GM18526 (cell line): Measurements from ENCODE around the gene ST8SIA1.

Experiments used
- POLR2A ChIP-seq: IDR thresholded peaks from 3 replicates; pipeline ENCODE4 v1.6.1; 2011; ENCODE audit not compliant: insufficient read length; ENCODE audit errors: extremely low read depth

Gene ST8SIA1, protein sequence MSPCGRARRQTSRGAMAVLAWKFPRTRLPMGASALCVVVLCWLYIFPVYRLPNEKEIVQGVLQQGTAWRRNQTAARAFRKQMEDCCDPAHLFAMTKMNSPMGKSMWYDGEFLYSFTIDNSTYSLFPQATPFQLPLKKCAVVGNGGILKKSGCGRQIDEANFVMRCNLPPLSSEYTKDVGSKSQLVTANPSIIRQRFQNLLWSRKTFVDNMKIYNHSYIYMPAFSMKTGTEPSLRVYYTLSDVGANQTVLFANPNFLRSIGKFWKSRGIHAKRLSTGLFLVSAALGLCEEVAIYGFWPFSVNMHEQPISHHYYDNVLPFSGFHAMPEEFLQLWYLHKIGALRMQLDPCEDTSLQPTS

DNA sequence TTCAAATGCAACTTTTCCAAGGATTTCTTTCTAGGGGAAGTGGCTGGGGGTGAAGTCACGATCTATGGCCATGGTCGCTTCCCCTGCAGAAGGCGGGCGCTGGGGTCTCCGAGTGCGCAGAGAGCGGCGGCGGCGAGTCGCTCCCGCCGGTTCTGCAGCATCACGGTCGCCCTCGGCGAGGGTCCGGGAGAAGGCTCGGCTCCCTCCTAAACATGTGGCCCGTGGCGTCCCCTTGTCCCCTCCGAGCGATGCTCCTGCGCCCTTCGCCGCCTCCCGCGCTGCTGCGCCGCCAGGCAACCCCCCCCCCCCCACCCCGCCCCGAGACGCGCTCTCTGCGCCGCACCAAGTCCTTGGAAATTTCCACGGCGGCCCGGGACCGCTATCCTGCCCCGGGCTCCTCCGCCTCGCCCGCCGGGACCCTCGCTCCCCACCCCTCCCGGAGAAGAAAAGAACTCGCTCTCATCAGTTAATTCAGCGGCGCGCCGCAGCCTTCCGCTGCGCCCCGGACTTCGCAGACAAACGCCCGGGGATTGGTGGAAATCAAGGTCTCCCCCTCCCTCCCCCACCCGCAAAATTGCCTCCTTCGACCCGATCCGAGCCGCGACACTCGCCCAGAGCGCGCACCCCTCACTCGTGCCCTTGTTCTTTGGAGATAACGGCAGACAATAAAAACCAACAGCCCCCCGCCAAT lies at the start of gene ST8SIA1:
Gene ST8SIA1 (minus strand): TSS at position 298 of the 691 bp plus-strand sequence. CDS start 475 bp downstream, outside the sequence.
- no peak for TF ChIP-seq POLR2A

DNA sequence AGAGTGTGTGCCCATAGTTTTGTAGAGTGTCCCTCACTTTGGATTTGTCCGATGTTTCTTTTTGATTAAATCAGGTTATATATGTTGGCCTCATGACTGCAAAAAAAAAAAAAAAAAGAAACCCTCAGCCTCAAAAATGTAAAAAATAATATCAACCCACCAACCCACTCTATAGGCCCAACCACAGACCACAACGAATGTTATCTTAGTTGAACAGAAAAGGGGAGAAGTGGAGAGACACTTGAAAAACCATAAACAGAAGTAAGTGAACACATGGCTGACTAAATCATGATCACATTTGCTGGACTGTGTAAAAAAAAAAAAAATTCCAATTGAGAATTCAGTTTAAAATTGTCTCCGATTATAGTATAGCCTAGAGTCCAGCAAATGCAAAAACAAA lies 45.5 kb upstream of the ST8SIA1 start:
- TF ChIP-seq POLR2A, result no peak

DNA sequence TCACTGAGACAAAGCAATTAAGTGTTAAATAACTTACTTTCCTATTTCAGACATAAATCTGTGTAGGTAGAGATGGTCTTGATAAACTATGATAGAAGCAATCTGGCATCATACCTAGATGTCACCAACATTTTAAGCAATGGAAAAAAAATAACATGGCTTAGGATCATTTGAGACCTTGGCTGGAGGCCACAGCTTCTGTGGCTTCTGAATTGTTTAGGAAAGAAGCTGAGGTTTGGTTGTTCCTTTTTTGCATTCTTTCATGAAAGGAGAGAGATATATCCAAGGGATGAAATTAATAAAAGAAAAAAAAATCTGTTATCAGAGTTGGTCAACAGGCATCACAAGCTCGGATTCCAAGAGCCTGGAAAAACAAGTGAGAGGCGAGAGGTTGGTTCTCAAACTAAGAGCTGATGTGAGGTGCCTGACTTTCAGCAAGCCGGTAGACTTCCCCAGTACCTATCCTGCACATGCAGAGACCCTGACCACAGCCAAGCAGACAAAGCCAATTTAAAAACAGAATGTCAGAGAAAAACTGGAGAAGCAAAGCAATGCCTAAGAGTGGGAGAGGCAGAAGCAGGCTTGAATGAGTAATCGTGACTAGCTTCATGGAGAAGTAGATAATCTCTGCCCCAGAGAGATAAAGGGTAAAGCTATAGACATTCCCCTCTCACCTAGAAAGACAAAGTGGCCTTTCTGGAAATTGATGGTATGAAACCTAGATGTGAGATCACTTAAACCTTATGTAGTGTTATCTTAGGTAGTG lies 43.4 kb upstream of the ST8SIA1 start:
- no peak for TF ChIP-seq POLR2A

DNA sequence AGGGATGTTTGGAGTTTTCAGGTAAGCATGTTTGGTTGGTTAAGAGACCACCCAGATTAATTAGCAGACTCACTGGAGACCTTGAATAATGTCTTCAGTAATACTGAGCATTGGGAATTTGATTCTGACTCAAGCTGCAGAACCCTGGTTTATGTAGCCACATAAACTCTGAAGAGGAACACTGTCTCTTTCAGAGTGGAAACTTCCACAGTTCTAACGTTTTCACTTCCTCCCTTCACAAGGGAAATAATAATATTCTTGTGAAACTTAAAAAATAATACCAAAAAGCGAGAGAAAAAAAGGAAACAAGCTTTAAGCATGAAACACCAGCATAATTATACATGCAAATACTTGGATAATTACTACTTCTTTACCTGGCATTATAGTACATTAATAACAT lies 40.0 kb upstream of the ST8SIA1 start:
- no peak for TF ChIP-seq POLR2A

DNA sequence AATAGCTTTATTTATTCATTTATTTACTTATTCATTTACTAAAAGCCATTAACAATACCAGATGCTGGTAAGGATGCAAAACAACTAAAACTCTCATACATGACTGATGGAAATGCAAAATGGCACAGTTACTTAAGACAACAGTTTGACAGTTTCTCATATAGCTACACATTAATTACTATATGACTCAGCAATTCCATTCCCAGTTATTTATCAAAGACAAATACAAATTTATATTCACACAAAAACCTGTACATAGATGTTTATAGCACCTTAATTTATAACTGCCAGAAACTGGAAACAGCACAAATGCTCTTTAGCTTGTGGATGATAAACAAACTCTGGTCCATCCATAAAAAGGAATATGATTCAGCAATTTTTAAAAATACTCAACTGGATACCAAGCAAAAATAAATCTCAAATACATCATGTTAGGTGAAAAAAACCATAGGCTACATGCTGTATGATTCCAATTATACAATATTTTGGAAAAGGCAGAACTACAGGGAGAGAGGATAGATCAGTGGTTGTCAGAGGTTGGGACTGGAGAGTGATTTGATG lies 37.9 kb upstream of the ST8SIA1 start:
- no peak for TF ChIP-seq POLR2A

DNA sequence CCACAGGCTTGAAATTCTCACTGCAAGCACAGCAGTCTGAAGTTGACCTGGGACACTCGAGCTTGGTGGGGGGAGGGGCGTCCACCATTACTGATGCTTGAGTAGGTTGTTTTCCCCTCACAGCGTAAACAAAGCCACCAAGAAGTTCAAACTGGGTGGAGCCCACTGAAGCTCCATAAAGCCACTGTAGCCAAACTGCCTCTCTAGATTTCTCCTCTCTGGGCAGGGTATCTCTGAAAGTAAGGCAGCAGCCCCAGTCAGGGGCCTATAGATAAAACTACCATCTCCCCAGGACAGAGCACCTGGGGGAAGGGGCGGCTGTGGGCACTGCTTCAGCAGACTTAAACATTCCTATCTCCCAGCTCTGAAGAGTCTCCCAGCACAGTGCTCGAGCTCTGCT lies 31.7 kb upstream of the ST8SIA1 start:
- TF ChIP-seq POLR2A, result no peak

DNA sequence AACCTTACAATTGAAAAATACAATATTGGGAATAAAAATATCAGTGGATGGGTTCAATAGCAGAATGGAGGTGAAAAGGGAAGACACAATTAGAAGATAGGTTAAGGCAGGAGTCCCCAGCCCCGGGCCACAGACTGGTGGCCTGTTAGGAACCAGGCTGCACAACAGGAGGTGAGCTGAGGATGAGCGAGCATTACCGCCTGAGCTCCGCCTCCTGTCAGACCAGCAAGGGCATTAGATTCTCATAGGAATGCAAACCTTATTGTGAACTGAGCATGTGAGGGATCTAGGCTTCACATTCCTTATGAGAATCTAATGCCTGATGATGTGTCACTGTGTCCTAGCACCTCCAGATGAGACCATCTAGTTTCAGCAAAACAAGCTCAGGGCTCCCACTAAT lies 27.3 kb upstream of the ST8SIA1 start:
- TF ChIP-seq POLR2A, result no peak

DNA sequence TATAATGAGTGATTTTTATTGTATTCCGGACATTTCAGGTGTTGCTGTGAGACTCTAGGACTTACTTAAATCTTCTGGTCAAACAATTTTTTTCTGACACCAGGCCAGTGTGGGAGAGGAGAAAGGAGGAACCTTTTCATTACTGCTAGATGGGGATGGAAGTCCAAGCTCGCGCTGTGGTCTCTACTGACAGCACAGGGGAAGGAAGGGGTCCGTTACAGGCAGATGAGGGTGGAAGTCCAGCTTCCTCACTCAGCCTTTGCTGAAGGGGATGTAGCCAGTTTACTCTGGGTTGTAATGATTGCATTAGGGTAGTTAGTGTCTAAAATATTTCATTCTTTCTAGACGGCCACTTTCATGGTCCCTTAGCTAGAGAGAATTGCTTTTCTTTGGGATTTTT lies 26.3 kb upstream of the ST8SIA1 start:
- TF ChIP-seq POLR2A, result no peak

DNA sequence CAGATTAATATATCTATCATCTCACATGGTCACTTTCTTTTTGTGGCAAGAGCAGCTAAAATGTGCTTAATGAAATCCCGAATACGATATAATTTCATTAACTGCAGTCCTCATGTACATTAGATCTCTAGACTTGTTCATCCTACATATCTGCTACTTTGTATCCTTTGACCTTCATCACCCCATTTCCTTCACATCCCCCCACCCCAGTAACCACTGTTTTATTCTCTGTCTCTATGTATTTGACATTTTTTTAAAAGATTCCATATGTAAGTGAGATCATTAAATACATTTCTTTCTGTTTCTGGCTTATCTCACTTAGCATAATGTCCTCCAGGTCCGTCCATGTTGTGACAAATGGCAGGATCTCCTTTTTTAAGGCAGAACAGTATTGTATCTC lies 23.0 kb upstream of the ST8SIA1 start:
- no peak for TF ChIP-seq POLR2A

DNA sequence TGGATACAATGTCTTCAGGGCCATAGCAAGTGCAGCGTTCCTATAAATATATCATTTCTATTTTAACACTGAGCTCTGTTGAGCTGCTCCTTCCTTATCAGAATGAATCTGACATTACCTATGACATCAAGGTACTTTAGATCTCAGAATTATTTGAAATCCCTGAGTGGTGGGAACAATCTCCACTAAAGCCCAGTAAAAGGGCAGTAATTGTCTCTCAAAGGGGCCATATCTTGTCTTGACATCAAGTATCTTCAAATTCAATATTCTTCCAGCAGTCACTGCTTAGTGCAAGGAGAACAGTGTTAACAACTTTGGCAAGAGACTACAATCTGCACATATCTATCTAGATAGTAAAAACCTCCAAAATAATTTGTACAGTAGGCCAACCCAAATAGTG lies 21.7 kb upstream of the ST8SIA1 start:
- TF ChIP-seq POLR2A, result no peak

DNA sequence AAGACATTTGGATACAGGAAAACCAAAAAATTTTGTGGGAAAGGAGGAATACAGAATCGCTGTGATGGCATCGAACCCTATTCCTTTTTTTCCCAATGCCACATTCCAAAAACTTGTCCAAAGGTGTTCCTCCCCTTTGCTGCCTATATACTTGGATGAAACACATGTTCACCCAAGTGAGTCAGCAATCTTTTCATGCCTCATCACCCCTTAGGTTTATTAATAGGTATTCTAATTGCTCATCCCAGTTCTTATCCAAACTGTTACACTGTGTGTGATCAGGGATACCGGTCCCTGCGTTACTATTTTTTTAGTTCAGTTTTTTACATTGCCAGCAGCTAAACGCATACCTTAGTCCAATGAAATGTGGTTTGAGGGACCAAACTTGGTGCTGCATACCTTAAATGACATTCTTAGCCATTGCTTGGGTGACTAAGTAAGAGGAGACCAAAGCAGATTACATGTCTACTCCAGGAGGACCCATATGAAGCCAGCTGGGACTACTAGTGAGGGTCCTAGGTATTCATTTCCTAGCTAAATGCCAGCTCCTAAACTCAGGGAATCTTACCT lies 20.6 kb upstream of the ST8SIA1 start:
- TF ChIP-seq POLR2A, result no peak

DNA sequence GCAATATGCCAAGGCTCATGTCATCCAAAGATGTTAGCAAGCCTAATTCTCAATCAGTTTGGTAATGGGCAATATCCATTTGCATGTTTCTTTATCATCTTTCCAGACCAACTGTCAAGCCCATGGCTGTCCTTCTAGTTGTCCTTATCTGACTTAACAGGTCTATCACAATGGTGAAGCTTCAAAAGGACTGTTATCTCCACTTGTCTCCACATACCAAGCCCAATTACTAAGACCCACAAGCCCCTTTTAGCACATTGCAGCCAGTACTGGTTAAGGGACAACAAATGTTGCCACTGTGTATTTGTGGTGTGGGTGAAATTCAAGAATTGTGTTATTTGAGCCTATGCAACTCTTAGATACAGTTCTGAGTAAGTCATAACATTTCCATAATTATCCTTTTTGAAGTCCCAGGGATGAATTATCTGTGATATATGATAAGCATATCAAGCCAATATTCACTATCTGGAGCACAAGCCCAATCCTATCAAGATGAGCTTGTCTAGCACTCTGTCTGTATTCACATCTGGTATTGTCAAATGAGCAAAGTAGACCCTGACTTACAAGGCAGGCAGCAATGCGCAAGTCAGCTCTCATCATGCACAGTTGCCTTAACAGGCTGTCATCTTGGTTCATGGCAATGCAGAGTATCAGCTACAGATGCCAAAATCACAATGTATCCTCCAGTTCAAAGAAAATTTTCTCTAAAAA lies 19.3 kb upstream of the ST8SIA1 start:
- no peak for TF ChIP-seq POLR2A

DNA sequence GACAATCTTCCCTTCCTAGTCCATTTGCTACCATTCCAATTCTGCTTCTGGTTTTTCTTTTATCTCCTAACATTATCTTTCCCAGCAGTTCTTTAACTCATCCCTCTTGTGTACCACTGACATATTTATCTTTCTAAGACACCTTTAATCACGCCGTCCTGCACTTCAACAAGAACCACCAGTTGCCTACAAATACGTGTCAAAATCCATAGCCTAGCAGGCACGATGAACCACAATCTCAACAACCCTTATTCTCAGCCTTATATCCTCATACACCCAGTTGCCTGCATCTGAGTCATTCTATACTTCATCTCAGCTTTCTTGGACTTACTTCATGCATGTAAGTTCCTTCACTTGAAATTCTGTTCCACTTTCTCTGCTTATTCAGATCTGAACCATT lies 16.4 kb upstream of the ST8SIA1 start:
- no peak for TF ChIP-seq POLR2A

DNA sequence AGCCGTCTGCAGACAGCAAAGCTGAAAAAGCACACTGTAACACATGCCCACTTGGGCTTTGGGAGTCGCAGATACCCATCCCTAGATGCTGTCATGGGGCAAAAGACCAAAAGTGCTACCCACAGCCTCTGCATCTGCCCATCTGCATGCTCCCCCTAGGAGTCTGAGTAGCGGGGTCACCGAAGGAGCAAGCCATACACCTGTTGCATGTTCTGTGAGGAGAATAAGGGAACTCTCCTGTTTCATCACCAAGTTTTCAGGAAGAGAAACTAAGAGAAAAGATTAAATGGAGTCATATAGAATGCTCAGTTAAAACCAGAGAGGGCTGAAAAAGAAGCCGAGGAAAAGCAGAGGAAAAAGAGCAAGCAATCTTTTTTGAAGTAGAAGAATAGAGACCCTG lies 13.7 kb upstream of the ST8SIA1 start:
- no peak for TF ChIP-seq POLR2A

DNA sequence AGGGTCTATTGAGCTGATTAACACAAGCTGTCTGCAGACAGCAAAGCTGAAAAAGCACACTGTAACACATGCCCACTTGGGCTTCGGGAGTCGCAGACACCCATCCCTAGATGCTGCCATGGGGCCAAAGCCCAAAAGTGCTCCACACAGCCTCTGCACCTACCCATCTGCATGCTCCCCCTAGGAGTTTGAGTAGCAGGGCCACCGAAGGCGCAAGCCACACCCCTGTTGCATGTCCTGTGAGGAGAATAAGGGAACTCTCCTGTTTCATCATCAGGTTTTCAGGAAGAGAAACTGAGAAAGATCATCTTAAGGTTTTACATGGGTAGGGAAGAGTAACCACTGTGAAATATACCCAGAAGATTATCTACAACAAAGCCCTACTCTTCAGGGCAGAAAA lies 5.6 kb upstream of the ST8SIA1 start:
- TF ChIP-seq POLR2A, result no peak

DNA sequence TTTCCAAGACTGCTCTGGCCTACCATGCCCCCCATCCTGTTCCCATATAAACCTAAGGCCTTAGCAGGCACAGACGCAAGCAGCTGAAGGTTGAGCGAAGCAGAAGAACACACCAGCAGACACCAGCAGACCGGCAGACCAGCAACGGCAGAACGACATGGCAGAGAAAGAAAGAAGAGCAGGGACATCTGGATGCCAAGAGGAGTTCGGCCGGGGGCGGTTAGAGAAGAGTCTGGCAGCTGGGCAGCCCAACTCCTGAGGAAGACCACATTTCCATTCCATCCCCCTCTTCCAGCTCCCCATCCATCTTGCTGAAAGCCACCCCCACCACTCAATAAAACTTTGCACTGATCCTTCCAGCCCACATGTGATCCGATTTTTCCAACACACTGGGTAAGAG lies 5.2 kb upstream of the ST8SIA1 start:
- no peak for TF ChIP-seq POLR2A
